Endothelial cell of umbilical vein (primary cell): ENCODE measurements around the gene HSH2D.

Experiments
- POLR2AphosphoS5 ChIP-seq: IDR thresholded peaks from 2 replicates; pipeline ENCODE4 v1.6.1; 2012; ENCODE audit warnings: low read depth, mild to moderate bottlenecking, control low read depth, low read length, moderate library complexity; ENCODE audit not compliant: insufficient read depth
- TF ChIP-seq, protein P1 (sequence below), 2 donors: IDR thresholded peaks; 1 replicate in 1 of 2; 2 replicates in 1 of 2; pipeline ENCODE4 v1.5.1; 2011; ENCODE audit warnings: low read length in 2 of 2, mild to moderate bottlenecking in 2 of 2, moderate library complexity in 2 of 2, control low read depth in 1 of 2, inconsistent platforms in 1 of 2, low read depth in 1 of 2; ENCODE audit not compliant: insufficient read depth in 1 of 2; ENCODE audit errors: extremely low read depth in 1 of 2

DNA sequence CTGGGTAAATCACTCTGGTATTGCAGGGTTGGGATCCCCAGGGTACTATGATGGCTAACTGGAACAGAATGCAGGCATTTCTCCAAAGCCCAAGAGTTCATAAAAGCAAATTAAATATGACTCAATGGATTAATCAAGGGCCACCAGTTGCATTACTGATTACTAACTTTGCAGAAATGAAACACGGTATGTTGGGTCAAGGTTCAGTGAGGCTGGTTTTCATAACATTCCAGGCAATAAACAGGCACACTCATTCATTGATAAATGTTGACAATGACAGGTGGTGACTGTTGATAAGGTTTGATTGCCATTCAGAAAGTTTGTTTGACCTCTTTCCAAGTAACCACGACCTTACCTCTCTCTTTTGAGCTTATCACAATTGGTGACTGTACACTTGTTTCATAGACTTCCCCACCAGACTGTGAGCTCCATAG, 53.7 kb downstream of the HSH2D start:
- TF ChIP-seq POLR2AphosphoS5, result no peak
- TF ChIP-seq, protein P1, sequence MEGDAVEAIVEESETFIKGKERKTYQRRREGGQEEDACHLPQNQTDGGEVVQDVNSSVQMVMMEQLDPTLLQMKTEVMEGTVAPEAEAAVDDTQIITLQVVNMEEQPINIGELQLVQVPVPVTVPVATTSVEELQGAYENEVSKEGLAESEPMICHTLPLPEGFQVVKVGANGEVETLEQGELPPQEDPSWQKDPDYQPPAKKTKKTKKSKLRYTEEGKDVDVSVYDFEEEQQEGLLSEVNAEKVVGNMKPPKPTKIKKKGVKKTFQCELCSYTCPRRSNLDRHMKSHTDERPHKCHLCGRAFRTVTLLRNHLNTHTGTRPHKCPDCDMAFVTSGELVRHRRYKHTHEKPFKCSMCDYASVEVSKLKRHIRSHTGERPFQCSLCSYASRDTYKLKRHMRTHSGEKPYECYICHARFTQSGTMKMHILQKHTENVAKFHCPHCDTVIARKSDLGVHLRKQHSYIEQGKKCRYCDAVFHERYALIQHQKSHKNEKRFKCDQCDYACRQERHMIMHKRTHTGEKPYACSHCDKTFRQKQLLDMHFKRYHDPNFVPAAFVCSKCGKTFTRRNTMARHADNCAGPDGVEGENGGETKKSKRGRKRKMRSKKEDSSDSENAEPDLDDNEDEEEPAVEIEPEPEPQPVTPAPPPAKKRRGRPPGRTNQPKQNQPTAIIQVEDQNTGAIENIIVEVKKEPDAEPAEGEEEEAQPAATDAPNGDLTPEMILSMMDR (IDR thresholded peaks at IDR 0.05; ENCODE audit: extremely low read depth in 1 of 2, insufficient read depth in 1 of 2, low read depth in 1 of 2, low read length in 2 of 2), result no peak
